Upper lobe of left lung (tissue), 6 donors: ENCODE measurements around the gene ADAMTSL2. TPM values are rescaled to one million over a fixed set of nuclear protein-coding genes. Genes with fewer than 3 reads are reported as not detected.
A peak's percentile ranks its signal among the peaks of the same experiment; 100 is the strongest.

Experiments used
- ATAC-seq, 2 donors: fragments of 200-7000 bp; cut with Tn5 transposase; one replicate each; pipeline ENCODE4 v1.9.1; 2022; ENCODE audit warnings: mild to moderate bottlenecking in 2 of 2, moderate library complexity in 2 of 2; ENCODE audit not compliant: low FRiP score in 2 of 2
- DNase-seq, 2 donors: peaks; one replicate each; pipeline ENCODE4 v3.0.0-alpha.2; 2019 to 2020
- H3K27ac ChIP-seq, 4 donors: fragments of 200-600 bp; sonication (generic); one replicate each; pipeline ENCODE4 v1.5.1; 2016 to 2019
- H3K27me3 ChIP-seq, 4 donors: fragments of 200-600 bp; sonication (generic); one replicate each; pipeline ENCODE4 v1.5.1; 2017 to 2019
- H3K36me3 ChIP-seq, 4 donors: fragments of 200-600 bp; sonication (generic); one replicate each; pipeline ENCODE4 v1.5.1; 2016 to 2019
- H3K4me1 ChIP-seq, 4 donors: fragments of 200-600 bp; sonication (generic); one replicate each; pipeline ENCODE4 v1.5.1; 2018 to 2019
- H3K4me3 ChIP-seq, 4 donors: fragments of 200-600 bp; sonication (generic); one replicate each; pipeline ENCODE4 v1.5.1; 2017 to 2019; ENCODE audit warnings: mild to moderate bottlenecking in 2 of 4, moderate library complexity in 1 of 4
- H3K9me3 ChIP-seq, 4 donors: fragments of 200-600 bp; sonication (generic); one replicate each; pipeline ENCODE4 v1.5.1; 2018 to 2019
- CTCF ChIP-seq, 6 experiments: fragments of 450-650 bp in 4 of 6; fragments of 200-600 bp in 2 of 6; sonication (generic) in 2 of 6; IDR thresholded peaks; one replicate each; pipeline ENCODE4 v1.5.1; 2016 to 2019; ENCODE audit warnings: antibody characterized with exemption in 6 of 6
- EP300 ChIP-seq, 4 donors: sonication (generic); formaldehyde crosslinking; IDR thresholded peaks; one replicate each; pipeline ENCODE4 v1.5.1; 2017; ENCODE audit warnings: antibody characterized with exemption in 4 of 4, control low read depth in 2 of 4
- POLR2A ChIP-seq, 4 donors: fragments of 450-650 bp; IDR thresholded peaks; one replicate each; pipeline ENCODE4 v1.5.1; 2016 to 2017; ENCODE audit warnings: antibody characterized with exemption in 4 of 4, mild to moderate bottlenecking in 2 of 4
- POLR2AphosphoS5 ChIP-seq, 2 donors: sonication (generic); formaldehyde crosslinking; IDR thresholded peaks; one replicate each; pipeline ENCODE4 v1.5.1; 2017; ENCODE audit warnings: antibody characterized with exemption in 2 of 2
- WGBS, 2 donors: methylation state at CpG; one replicate each; pipeline ENCODE4 v1.1.5; 2017 to 2018; 5-methylcytosine and 5-hydroxymethylcytosine counted together
- total RNA-seq, 6 donors: library from RNA; depleted of rRNA in 4 of 6; stranded (reverse); fragments of >200 nt in 4 of 6; gene quantifications; one replicate each; pipeline versions ENCODE4 v1.1.0 to v1.2.1, GENCODE V29; 2016 to 2021
- donor health status: DM: no; HTN: no; CAD: no; lungs with moderate emphysema.
- donor health status: DM: no; HTN: yes; CAD: no; lungs with severe emphysema.

Gene ADAMTSL2
- total RNA-seq, 6 donors from 2014 or later, result 1.4 to 34.8 (median 19.2) TPM

- DNase-seq (peak in 1 of 2 donors; percentile 79), ATAC-seq (peak in 1 of 2 donors; percentile 41)
- peak overlapping the region in 1 of 4 donors; percentile 10 for H3K4me3 ChIP-seq
- no peaks in the 10 kb centered on the region for H3K9me3 ChIP-seq
- H3K27ac ChIP-seq, result peak overlapping the region; percentile 48 to 77 (median 60)
- peaks cover 24 to 56% (median 40%) of the 10 kb centered on the region in 4 donors for H3K4me1 ChIP-seq
- 45 to 46% methylated on average over 18 to 25 of the region's 25 CpGs for WGBS, 2 donors
- H3K27me3 ChIP-seq, result no peaks in the 10 kb centered on the region
- TF ChIP-seq CTCF (IDR thresholded peaks at IDR 0.05) (no peak), POLR2A (IDR thresholded peaks at IDR 0.05) (no peak), POLR2AphosphoS5 (IDR thresholded peaks at IDR 0.05) (no peak)
- H3K36me3 ChIP-seq, result peaks cover 0 to 24% (median 6%) of the 10 kb centered on the region in 4 donors
These were observed 11.2 kb downstream of the ADAMTSL2 start for GRCh38 chr9:133545494-133546286.

GRCh38 chr9:133546287-133546680 is 11.8 kb downstream of the ADAMTSL2 start:
- Histone ChIP-seq H3K4me3 (no peak overlapping the region), H3K27me3 (no peaks in the 10 kb centered on the region), H3K9me3 (no peaks in the 10 kb centered on the region), H3K36me3 (peaks cover 0 to 26% (median 4%) of the 10 kb centered on the region in 4 donors), H3K27ac (peak overlapping the region; percentile 48 to 77 (median 60)), H3K4me1 (peaks cover 23 to 52% (median 37%) of the 10 kb centered on the region in 4 donors)
- TF ChIP-seq CTCF (IDR thresholded peaks at IDR 0.05), result no peak
- no peak for TF ChIP-seq POLR2AphosphoS5 (IDR thresholded peaks at IDR 0.05)
- TF ChIP-seq EP300 (IDR thresholded peaks at IDR 0.05), result no peak
- TF ChIP-seq POLR2A (IDR thresholded peaks at IDR 0.05), result no peak
- no peak for ATAC-seq
- peak in 1 of 2 donors; percentile 53 for DNase-seq
- 26 to 76% methylated on average over 3 to 7 of the region's 8 CpGs for WGBS, 2 donors

GRCh38 chr9:133547116-133547515 is 12.6 kb downstream of the ADAMTSL2 start:
- TF ChIP-seq EP300 (IDR thresholded peaks at IDR 0.05) (no peak), CTCF (IDR thresholded peaks at IDR 0.05) (no peak), POLR2AphosphoS5 (IDR thresholded peaks at IDR 0.05) (no peak), POLR2A (IDR thresholded peaks at IDR 0.05) (no peak)
- 92 to 93% methylated on average over 14 to 15 of the region's 15 CpGs for WGBS, 2 donors
- peak in 1 of 2 donors; percentile 59 for DNase-seq

GRCh38 chr9:133551446-133551845 is 16.9 kb downstream of the ADAMTSL2 start:
- Histone ChIP-seq H3K36me3 (peaks cover 0 to 46% (median 15%) of the 10 kb centered on the region in 4 donors), H3K4me1 (peaks cover 0 to 8% (median 5%) of the 10 kb centered on the region in 4 donors), H3K27me3 (no peaks in the 10 kb centered on the region), H3K27ac (no peak overlapping the region), H3K9me3 (no peaks in the 10 kb centered on the region), H3K4me3 (no peak overlapping the region)
- no peak for DNase-seq
- TF ChIP-seq CTCF (IDR thresholded peaks at IDR 0.05) (no peak), POLR2AphosphoS5 (IDR thresholded peaks at IDR 0.05) (no peak), EP300 (IDR thresholded peaks at IDR 0.05) (no peak), POLR2A (IDR thresholded peaks at IDR 0.05) (no peak)
- no peak for ATAC-seq
- 88 to 93% methylated on average over 7 of the region's 7 CpGs for WGBS, 2 donors

More at GRCh38 chr9:133547116-133547515, 12.6 kb downstream of the ADAMTSL2 start:
- Histone ChIP-seq H3K27ac (no peak overlapping the region), H3K36me3 (peaks cover 0 to 26% (median 4%) of the 10 kb centered on the region in 4 donors), H3K4me3 (no peak overlapping the region), H3K4me1 (peaks cover 23 to 46% (median 34%) of the 10 kb centered on the region in 4 donors), H3K27me3 (no peaks in the 10 kb centered on the region), H3K9me3 (no peaks in the 10 kb centered on the region)
- ATAC-seq, result no peak
